Fibroblast of lung (primary cell): ENCODE measurements around the gene AGRP.

Source experiments
- EZH2 ChIP-seq: IDR thresholded peaks from 2 replicates; pipeline ENCODE4 v1.5.1; 2012; ENCODE audit warnings: low read length, control low read depth, mild to moderate bottlenecking; ENCODE audit errors: missing control alignments
- TF ChIP-seq, protein P1 (sequence below), 2 donors: IDR thresholded peaks in 1 of 2; conservative IDR thresholded peaks in 1 of 2; 1 replicate in 1 of 2; 2 replicates in 1 of 2; pipeline ENCODE4 v1.5.1; 2011 to 2012; ENCODE audit warnings: low read length in 2 of 2, control low read depth in 1 of 2, inconsistent platforms in 1 of 2, low read depth in 1 of 2, mild to moderate bottlenecking in 1 of 2

GRCh38 chr16:67531247-67531646 is 47.9 kb upstream of the AGRP start:
- TF ChIP-seq, protein P1, sequence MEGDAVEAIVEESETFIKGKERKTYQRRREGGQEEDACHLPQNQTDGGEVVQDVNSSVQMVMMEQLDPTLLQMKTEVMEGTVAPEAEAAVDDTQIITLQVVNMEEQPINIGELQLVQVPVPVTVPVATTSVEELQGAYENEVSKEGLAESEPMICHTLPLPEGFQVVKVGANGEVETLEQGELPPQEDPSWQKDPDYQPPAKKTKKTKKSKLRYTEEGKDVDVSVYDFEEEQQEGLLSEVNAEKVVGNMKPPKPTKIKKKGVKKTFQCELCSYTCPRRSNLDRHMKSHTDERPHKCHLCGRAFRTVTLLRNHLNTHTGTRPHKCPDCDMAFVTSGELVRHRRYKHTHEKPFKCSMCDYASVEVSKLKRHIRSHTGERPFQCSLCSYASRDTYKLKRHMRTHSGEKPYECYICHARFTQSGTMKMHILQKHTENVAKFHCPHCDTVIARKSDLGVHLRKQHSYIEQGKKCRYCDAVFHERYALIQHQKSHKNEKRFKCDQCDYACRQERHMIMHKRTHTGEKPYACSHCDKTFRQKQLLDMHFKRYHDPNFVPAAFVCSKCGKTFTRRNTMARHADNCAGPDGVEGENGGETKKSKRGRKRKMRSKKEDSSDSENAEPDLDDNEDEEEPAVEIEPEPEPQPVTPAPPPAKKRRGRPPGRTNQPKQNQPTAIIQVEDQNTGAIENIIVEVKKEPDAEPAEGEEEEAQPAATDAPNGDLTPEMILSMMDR (conservative IDR thresholded peaks at IDR 0.05 in 1 of 2, IDR thresholded peaks at IDR 0.05 in 1 of 2; ENCODE audit: low read depth in 1 of 2, low read length in 2 of 2), result no peak
- no peak for TF ChIP-seq EZH2
